AG10803 (cell line): ENCODE data around the gene KCNN4.

Experiments
- DNase-seq: peaks from one replicate; pipeline ENCODE4 v3.0.0; 2010; ENCODE audit warnings: low read depth
- H3K4me3 ChIP-seq: 2 replicates; pipeline ENCODE4 v1.5.1; 2011; ENCODE audit warnings: mild to moderate bottlenecking, low read length, control low read depth
- CTCF ChIP-seq: conservative IDR thresholded peaks from 2 replicates; pipeline ENCODE4 v1.5.1; 2011; ENCODE audit warnings: mild to moderate bottlenecking, low read length, control low read depth, inconsistent platforms

KCNN4 gene

DNA sequence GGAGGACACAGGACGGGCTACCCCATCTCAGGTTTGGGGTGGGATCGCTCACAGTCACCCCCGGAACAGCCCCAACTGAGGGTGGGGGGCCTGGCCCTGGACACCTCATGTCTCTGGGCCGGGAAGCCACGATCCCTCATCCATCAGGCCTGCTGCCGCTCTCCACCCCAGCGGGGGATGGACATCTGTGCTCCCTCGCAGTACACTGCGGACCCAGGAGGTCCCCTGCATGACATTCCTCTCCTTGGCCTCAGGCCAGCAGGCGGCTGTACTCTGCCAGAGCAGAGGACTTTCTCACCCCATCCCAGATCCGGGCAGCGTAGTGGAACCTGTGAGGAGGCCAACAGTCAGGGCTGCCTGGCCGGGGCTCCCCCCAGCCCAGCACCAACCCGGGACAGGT lies 49.4 kb downstream of the KCNN4 start:
- H3K4me3 ChIP-seq = no peak overlapping the region
- no peak for TF ChIP-seq CTCF
- no peak for DNase-seq

- no peak for TF ChIP-seq CTCF
- peak; percentile 10 for DNase-seq
- H3K4me3 ChIP-seq = no peak overlapping the region
Measured at GRCh38 chr19:43729919-43730318, 50.9 kb downstream of the KCNN4 start.

- no peak for TF ChIP-seq CTCF
- H3K4me3 ChIP-seq = no peak overlapping the region
- no peak for DNase-seq
Measured at GRCh38 chr19:43727593-43727853, 53.2 kb downstream of the KCNN4 start.

- peak; percentile 18 for DNase-seq
- H3K4me3 ChIP-seq = no peak overlapping the region
- no peak for TF ChIP-seq CTCF
Measured at GRCh38 chr19:43726736-43727592, 53.8 kb downstream of the KCNN4 start.

DNA sequence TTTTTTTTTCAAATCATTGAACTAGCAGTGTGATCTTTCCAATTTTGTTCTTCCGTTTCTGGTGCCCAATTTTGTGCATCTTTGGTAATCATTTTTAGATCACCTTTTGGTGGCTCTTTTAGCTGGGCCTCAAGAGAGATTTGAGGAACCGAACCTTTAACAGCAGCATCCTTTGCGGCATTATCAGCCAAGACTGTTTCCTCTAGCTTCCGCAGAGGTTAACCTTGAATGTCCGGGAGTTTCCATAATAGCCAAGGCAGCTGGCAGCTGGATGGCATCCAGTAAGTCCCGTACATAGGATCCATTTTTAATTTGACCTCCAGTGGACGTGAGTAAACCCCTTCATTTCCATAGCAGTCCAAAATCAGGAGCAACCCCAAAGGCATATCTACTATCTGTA lies 55.3 kb downstream of the KCNN4 start:
- no peak for TF ChIP-seq CTCF
- no peak for DNase-seq
- no peak overlapping the region for H3K4me3 ChIP-seq

DNA sequence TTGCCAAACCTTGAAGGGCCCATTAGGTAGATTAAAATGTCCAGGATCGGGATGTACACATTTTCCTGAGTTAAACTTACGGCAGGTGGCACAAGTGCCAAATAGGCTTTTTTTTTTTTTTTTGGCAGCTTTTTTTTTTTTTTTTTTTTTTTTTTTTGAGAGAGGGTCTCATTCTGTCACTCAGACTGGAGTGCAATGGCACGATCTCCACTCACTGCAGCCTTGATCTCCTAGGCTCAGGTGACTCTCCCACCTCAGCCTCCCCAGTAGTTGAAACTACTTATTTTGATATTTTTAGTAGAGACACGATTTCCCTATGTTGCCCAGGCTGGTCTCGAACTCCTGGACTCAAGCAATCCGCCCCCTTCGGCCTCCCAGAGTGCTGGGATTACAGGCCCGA lies 55.9 kb downstream of the KCNN4 start:
- no peak for DNase-seq
- H3K4me3 ChIP-seq = no peak overlapping the region
- no peak for TF ChIP-seq CTCF

GRCh38 chr19:43723588-43723987 lies 57.2 kb downstream of the KCNN4 start:
- DNase-seq = no peak
- peak; percentile 41 for TF ChIP-seq CTCF

More at GRCh38 chr19:43723588-43723987, 57.2 kb downstream of the KCNN4 start:
- no peak overlapping the region for H3K4me3 ChIP-seq
